GM21423 (cell line): ENCODE data around the gene VPS26A.
"Not testable (repeated sequence)": the region's sequence is repeated elsewhere in the genome, so short reads cannot be mapped to it uniquely, and the experiment has no call there.

ENCODE experiments used
- ATAC-seq: cut with Tn5 transposase; IDR thresholded peaks from one replicate; pipeline ENCODE4 v1.9.1; 2021; ENCODE audit warnings: mild to moderate bottlenecking, moderate library complexity; ENCODE audit not compliant: unreplicated experiment

VPS26A gene

DNA sequence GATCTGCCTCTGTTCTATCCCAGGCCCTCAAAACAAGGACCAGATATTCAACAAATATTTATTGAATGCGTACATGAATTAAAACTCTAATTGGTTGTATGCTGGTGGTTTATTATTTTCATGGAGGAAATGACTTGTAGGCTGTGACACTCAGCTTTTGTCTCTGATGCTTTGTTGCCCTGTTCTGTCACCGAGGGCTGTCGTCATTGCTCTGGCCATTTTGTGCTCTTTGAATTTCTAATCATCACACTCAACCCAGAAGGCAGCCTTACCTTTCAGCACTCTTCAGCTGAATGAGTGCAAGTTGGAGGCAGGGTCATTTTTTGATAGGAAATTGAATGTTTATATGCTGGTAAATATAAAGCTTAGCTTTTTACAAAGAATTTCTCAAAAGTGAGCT lies 21.5 kb upstream of the VPS26A start:
- no peak for ATAC-seq

GRCh38 chr10:69103784-69104183 lies 20.2 kb upstream of the VPS26A start:
- no peak for ATAC-seq

DNA sequence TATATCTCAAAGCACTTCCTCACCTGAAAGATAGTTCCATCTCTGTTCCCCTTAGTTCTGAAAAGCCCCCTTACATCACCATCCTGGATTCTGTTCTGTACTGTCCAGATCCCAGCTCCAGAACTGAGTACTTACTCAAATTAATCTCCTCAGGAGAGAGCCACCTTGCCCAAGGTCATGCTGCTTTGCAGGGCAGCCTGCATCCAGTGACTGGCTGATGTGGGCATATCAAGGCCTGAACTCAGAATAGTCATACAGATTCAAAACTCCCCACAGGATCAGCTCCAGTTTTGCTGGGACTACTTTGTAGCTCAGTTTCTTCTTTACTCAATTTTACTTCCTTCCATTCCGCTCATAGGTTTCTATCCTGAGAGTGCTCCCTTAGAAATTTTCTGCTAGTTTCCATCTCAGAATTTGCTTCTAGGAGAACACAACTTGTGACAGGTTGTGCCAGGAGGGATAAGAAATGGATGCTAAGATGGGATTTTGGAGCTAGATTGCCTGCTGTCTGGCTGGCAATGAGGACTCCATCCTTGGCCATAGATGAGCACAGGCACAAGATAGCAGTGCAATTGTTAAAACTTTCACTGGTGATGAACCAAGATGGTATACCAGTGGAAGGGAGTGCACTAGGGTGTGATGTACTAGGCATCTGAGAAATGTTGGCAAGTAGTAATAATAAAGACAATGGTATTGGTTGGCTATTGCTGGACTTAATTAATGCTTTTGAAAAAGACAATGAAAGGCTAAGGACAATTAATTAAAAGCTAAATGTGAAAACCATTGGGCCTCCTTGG lies 18.8 kb upstream of the VPS26A start:
- no peak for ATAC-seq

DNA sequence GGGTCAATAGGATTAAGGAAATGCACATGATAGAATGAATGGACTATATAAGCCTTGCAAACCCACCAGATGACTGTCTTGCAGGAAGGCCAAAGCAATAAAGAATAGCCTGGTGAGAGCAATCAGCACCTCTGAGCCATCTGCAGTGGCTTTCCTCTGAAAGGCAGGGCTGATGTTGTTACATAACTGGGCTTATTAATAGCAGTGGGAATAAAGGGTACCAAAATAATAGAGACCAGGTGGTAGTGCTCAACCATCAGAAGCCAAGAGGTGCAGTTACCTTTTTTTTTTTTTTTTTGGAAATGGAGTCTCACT lies 16.8 kb upstream of the VPS26A start:
- ATAC-seq = no peak

DNA sequence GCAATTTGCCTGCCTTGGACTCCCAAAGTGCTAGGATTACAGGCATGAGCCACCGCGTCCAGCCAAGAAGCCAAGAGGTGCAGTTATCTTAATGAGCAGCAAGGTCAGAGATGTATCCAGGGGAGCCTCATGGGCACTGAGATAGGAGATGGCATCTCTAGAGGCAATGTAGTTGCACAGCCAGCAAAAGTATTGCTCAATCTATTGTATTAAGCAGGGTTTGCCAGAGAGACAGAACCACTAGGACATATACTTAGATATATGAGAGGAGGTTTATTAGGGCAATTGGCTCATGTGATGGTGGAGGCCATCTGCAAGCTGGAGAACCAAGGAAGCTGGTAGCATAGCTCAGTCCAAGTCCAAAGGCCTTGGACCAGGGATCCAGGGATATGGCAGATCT lies 16.3 kb upstream of the VPS26A start:
- no peak for ATAC-seq

DNA sequence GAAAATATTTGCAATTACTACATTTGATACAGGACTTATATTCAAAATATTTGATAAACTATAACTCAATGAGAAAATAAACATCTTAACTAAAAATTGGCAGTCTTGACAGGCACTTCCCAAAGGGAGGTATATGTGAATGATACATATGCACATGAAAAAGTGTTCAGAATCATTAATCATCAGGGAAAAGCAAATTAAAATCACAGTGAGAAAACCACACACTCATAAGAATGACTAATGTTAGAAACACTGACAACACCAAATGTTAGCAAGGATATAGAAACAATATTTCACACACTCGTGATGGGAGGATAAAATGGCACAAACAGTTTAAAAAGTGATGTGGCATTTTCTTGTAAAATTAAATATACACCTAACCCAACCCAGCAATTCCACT lies 4.1 kb upstream of the VPS26A start:
- no peak for ATAC-seq

- ATAC-seq = peak; percentile 28
Observed at GRCh38 chr10:69123306-69123746, 652 bp upstream of the VPS26A start.

DNA sequence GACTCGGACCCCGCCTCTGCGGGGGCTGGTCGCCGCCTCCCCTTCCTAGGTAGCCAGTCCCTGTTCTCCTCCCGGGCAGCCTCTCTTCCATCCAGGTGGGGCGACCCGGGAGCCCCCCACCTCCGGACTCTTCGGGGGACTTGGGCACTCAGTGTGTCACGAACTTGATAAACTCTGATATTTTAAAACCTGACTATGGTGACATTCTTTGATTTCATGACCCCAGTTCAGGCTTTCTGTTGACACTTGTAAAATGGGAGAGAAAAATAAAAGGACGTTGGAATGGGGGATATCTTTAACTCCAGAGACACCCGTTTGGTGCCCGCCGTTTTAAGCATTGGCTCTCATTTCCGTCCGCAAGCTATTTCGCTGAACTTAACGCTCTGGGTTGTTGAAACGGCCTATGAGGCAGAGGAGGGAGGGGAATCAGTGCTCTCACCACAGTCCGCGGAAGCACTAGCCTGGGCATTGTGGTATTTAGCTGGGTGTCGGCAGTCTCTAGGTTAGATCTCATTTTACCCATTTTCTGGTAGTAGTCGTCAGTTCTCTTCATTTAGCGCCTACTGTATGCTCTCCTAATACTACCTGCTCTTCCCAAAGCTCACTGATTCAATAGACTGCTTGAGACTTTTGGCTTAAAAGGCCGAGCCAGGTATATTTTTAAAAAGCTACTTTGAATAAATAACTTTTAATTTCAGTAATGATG lies 738 bp downstream of the VPS26A start:
- peak; percentile 27 for ATAC-seq

DNA sequence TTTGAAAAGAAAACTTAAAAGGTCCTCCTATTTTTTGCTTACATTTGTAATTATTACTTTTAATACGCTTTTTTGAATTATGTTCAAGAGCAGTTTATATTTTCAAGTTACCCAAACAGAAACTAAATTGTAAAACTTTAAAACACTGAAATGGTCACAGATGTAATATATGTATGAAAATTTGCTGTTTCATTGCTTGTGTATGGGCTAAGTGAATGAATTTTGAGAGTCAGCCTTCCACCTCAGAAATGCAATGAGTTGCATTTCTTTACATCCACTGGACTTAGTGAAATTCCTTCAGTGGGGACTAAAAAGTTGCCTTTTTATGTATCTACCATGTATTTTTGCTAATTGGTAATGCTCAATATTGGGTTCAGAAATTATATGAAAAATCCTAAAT lies 1.6 kb downstream of the VPS26A start:
- no peak for ATAC-seq

GRCh38 chr10:69130251-69130650 lies 6.3 kb downstream of the VPS26A start:
- no peak for ATAC-seq

- no peak for ATAC-seq
Observed at GRCh38 chr10:69139961-69140360, 16.0 kb downstream of the VPS26A start.

- no peak for ATAC-seq
Observed at GRCh38 chr10:69141304-69141703, 17.3 kb downstream of the VPS26A start.

DNA sequence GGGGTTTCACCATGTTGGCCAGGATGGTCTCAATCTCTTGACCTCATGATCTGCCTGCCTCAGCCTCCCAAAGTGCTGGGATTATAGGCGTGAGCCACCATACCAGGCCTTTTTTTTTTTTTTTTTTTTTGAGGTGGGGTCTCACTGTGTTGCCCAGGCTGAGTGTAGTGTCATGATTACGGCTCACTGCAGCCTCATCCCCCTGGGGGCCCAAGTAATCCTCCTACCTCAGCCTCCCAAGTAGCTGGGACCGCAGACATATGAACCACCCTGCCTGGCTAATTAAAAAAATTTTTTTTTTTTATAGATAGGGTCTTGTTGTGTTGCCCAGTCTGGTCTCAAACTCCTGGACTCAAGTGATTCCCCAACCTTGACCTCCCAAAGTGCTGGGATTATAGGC lies 18.1 kb downstream of the VPS26A start:
- not testable (repeated sequence) for ATAC-seq

GRCh38 chr10:69142983-69143382 lies 19.0 kb downstream of the VPS26A start:
- ATAC-seq = no peak

- ATAC-seq = no peak
Observed at GRCh38 chr10:69145329-69145728, 21.4 kb downstream of the VPS26A start.

- ATAC-seq = no peak
Observed at GRCh38 chr10:69145864-69146263, 21.9 kb downstream of the VPS26A start.

GRCh38 chr10:69146759-69147158 lies 22.8 kb downstream of the VPS26A start:
- no peak for ATAC-seq

- ATAC-seq = no peak
Observed at GRCh38 chr10:69151984-69152383, 28.0 kb downstream of the VPS26A start.

DNA sequence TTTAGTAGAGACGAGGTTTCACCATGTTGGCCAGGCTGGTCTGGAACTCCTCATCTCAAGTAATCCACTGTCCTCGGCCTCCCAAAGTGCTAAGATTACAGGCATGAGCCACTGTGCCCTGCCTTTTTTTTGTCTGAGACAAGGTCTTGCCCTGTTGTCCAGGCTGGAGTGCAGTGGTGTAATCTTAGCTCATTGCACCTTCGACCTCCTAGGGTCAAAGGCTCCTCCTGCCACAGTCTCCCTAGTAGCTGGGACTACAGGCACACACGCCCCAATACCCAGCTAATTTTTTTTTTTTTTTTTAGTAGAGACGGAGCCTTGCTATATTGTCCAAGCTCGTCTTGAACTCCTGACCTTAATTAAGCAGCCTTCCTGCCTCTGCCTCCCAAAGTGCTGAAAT lies 29.2 kb downstream of the VPS26A start:
- ATAC-seq = no peak

- ATAC-seq = no peak
Observed at GRCh38 chr10:69160809-69161241, 36.8 kb downstream of the VPS26A start.

DNA sequence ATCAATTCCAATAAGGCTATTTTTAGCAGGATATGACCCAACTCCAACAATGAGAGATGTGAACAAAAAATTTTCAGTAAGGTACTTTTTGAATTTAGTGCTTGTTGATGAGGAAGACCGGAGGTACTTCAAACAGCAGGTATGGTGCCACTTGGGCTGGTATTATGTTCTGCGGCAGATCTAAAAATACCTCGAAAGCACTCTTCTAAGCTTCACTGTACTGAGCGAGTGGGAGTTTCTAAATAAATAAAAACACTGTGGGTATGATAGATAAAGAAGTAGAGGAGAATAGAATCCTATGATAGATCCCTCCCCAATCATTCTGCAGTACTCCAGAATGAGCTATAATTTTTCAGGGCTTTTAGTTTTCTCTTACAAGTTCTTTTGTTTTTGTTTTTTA lies 44.5 kb downstream of the VPS26A start:
- ATAC-seq = no peak

- ATAC-seq = peak; percentile 64
Observed at GRCh38 chr10:69172241-69172982, 48.4 kb downstream of the VPS26A start.
